Measurements from ENCODE around the gene CHRNA7. TPM values are rescaled to one million over a fixed set of nuclear protein-coding genes. Genes with fewer than 3 reads are reported as not detected.

Gene CHRNA7
- total RNA-seq, 4 donors from 2014 or later, result 0.20 to 10.2 (median 4.2) TPM

DNA sequence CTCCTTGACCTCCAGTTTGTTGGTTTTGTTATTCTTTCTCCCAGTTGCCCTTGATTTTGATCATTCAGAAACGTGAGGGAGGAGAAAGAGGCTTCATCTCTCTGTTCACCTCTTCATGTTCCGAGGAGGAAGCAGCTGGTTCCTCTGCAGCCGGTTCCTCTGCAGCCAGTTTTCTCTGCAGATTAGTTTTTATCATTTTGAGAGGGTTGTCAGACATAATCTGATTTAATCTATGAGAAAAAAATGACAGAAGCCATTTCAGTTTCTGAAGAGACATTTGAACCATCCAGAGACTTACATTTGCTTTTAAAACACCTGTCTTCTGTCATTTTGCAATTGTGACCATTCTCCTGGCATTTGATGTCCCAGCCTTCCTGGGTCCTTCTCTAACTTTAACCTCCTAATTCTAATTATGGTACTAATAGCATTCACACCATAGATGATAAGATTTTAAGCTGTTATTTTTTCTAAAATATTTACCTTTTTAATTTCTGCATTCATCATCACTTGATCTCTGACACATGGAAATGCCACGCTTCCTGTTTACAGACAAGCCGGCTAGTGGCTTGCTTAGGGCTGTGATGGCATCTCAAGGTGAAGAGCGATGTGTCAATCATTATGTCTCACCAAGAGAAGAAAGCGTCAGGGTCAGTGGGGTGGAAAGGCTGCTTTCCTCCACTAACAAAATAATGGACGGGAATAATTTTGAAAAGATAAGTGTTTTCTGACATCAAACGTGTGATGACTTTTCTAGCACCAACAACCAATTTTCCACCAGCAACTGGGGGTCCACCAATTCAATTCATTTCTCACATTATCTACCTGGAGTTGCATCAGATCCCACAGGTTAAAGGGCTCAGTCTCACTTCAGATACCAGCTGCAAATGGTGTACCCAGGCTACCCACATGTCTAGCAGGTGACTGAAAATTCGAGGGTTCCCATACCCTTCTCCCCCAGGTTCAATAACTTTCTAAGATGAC lies 76.4 kb downstream of the CHRNA7 start:
- H3K4me1 ChIP-seq, result peaks cover 0 to 9% (median 0%) of the 10 kb centered on the region in 4 donors
- H3K36me3 ChIP-seq, result no peaks in the 10 kb centered on the region
- 61 to 73% methylated on average over 7 to 10 of the region's 10 CpGs for WGBS, 2 donors (ENCODE audit: low coverage in 1 of 2)
- no peak overlapping the region for H3K27ac ChIP-seq
- TF ChIP-seq POLR2AphosphoS5 (IDR thresholded peaks at IDR 0.05) (no peak), POLR2A (IDR thresholded peaks at IDR 0.05) (no peak), EP300 (IDR thresholded peaks at IDR 0.05; ENCODE audit: low read depth) (no peak), CTCF (IDR thresholded peaks at IDR 0.05) (no peak)
- no peak for DNase-seq
- H3K4me3 ChIP-seq, result no peak overlapping the region
- no peaks in the 10 kb centered on the region for H3K27me3 ChIP-seq
- intact Hi-C loops (cut with DNase I; ENCODE audit: low total_unique reads), result no loop called here
- H3K9me3 ChIP-seq, result no peaks in the 10 kb centered on the region
- in situ Hi-C loops (cut with MboI; ENCODE audit: low pct_ligation_motif_present in 1 of 4, low pct_unique_long_range_greater_than_20kb in 1 of 4, low sequenced_read_pairs in 3 of 4), result no loop called here

GRCh38 chr15:32107477-32108080 lies 77.3 kb downstream of the CHRNA7 start:
- Histone ChIP-seq H3K27ac (no peak overlapping the region), H3K4me1 (peaks cover 0 to 9% (median 0%) of the 10 kb centered on the region in 4 donors), H3K27me3 (no peaks in the 10 kb centered on the region), H3K4me3 (no peak overlapping the region), H3K9me3 (no peaks in the 10 kb centered on the region), H3K36me3 (no peaks in the 10 kb centered on the region)
- intact Hi-C loops (cut with DNase I; ENCODE audit: low total_unique reads) (no loop called here), in situ Hi-C loops (cut with MboI; ENCODE audit: low pct_ligation_motif_present in 1 of 4, low pct_unique_long_range_greater_than_20kb in 1 of 4, low sequenced_read_pairs in 3 of 4) (no loop called here)
- DNase-seq, result no peak
- TF ChIP-seq CTCF (IDR thresholded peaks at IDR 0.05), result no peak
- no peak for TF ChIP-seq POLR2A (IDR thresholded peaks at IDR 0.05)
- no peak for TF ChIP-seq POLR2AphosphoS5 (IDR thresholded peaks at IDR 0.05)
- TF ChIP-seq EP300 (IDR thresholded peaks at IDR 0.05; ENCODE audit: low read depth), result no peak
- WGBS, 2 donors (ENCODE audit: low coverage in 1 of 2), result 90 to 91% methylated on average over 9 to 13 of the region's 13 CpGs

GRCh38 chr15:32108661-32109060 lies 78.3 kb downstream of the CHRNA7 start:
- H3K36me3 ChIP-seq, result no peaks in the 10 kb centered on the region
- H3K27ac ChIP-seq, result no peak overlapping the region
- no peak for TF ChIP-seq POLR2A (IDR thresholded peaks at IDR 0.05)
- no peaks in the 10 kb centered on the region for H3K9me3 ChIP-seq
- H3K4me1 ChIP-seq, result peaks cover 0 to 9% (median 0%) of the 10 kb centered on the region in 4 donors
- in situ Hi-C loops (cut with MboI; ENCODE audit: low pct_ligation_motif_present in 1 of 4, low pct_unique_long_range_greater_than_20kb in 1 of 4, low sequenced_read_pairs in 3 of 4) (no loop called here), intact Hi-C loops (cut with DNase I; ENCODE audit: low total_unique reads) (no loop called here)
- WGBS, 2 donors (ENCODE audit: low coverage in 1 of 2), result 95% methylated on average over 5 of the region's 5 CpGs; no CpG with 5 or more reads in 1 of the 2 donors
- no peak overlapping the region for H3K4me3 ChIP-seq
- no peak for DNase-seq
- H3K27me3 ChIP-seq, result no peaks in the 10 kb centered on the region

DNA sequence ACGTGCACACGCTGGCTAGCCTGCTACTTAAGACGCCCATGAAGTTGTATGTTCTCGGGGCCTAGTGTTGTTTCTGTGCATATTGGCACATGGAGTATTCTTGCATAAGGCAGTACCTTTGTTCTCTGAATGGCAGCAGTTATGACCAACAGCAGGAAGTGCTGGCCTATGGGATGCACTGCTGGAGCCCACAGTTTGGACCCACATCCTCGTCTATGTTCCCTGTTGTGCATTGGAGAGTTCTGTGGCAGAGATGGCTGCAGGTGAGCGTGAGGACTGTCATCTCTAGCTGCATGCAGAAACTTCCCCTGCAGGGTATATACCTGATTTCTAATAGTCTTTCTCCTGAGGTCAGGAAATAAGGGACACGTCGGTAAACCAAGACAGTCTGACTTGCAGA lies 81.8 kb downstream of the CHRNA7 start:
- no peaks in the 10 kb centered on the region for H3K9me3 ChIP-seq
- in situ Hi-C loops (cut with MboI; ENCODE audit: low pct_ligation_motif_present in 1 of 4, low pct_unique_long_range_greater_than_20kb in 1 of 4, low sequenced_read_pairs in 3 of 4), result no loop called here
- no peak for DNase-seq
- no peaks in the 10 kb centered on the region for H3K4me1 ChIP-seq
- intact Hi-C loops (cut with DNase I; ENCODE audit: low total_unique reads), result no loop called here
- H3K36me3 ChIP-seq, result no peaks in the 10 kb centered on the region
- H3K27me3 ChIP-seq, result no peaks in the 10 kb centered on the region
- no peak overlapping the region for H3K27ac ChIP-seq
- 86% methylated on average over 8 of the region's 8 CpGs; no CpG with 5 or more reads in 1 of the 2 donors for WGBS, 2 donors (ENCODE audit: low coverage in 1 of 2)
- TF ChIP-seq CTCF (IDR thresholded peaks at IDR 0.05), result no peak
- TF ChIP-seq POLR2AphosphoS5 (IDR thresholded peaks at IDR 0.05), result no peak
- TF ChIP-seq EP300 (IDR thresholded peaks at IDR 0.05; ENCODE audit: low read depth), result no peak
- TF ChIP-seq POLR2A (IDR thresholded peaks at IDR 0.05), result no peak
- H3K4me3 ChIP-seq, result no peak overlapping the region
